ENCODE results near the gene NFIB. TPM values are rescaled to one million over a fixed set of nuclear protein-coding genes. Genes with fewer than 3 reads are reported as not detected.

Gene NFIB
- total and polyA plus RNA-seq, 2 of the 13 experiments (the other 11 are each of a cell fraction or from before 2014, with no cell fraction given), result 0.98 to 4.6 TPM

DNA sequence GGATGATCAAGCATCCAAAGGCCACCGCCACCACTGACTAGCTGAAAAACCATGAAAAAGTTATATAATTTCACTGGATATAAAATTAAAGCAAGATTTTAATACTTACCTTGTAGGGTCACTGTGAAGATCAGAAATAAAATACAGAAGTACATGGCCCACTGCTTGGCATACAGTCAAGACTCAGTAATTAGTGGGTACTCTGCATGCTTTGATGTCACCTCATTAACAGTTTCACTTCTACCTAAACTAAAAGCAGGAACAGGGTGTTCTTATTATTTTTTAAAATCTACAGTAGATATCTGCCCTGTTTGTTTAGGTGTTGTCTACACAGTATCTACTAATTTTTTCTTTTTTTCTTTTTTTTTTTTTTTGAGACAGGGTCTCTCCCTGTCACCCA, 66.4 kb downstream of the NFIB start:
- Histone ChIP-seq H3K9ac (ENCODE audit: insufficient read depth, low read depth, low read length) (no peak overlapping the region), H3K27ac (ENCODE audit: extremely low read length, insufficient read depth, low read length) (no peak overlapping the region), H3K9me3 (ENCODE audit: low read length) (no peaks in the 10 kb centered on the region), H3K36me3 (replicated peaks in 1 of 2; ENCODE audit: control insufficient read depth in 1 of 2, insufficient read depth in 2 of 2, low read length in 2 of 2) (no peaks in the 10 kb centered on the region), H2AFZ (ENCODE audit: low read length) (no peak overlapping the region), H3K4me3 (replicated peaks in 1 of 3; ENCODE audit: insufficient read depth in 1 of 3, low read depth in 2 of 3, low read length in 3 of 3) (no peak overlapping the region), H3K4me2 (ENCODE audit: low read depth, low read length) (no peak overlapping the region), H3K27me3 (ENCODE audit: control insufficient read depth in 1 of 2, insufficient read depth in 2 of 2, low read length in 2 of 2) (no peaks in the 10 kb centered on the region; a peak in 1 of 5 replicates), H3K79me2 (ENCODE audit: insufficient read depth, low read length) (no peaks in the 10 kb centered on the region), H4K20me1 (ENCODE audit: insufficient read depth, low read length) (no peaks in the 10 kb centered on the region), H3K4me1 (ENCODE audit: insufficient read depth, low read length) (peaks cover 11% of the 10 kb centered on the region)
- ChIA-PET POLR2A (no interaction called here), CTCF (ENCODE audit: low intra/inter-chr PET ratio, low total read pairs) (no interaction called here)
- no peak for FAIRE-seq
- no peak for DNase-seq (ENCODE audit: low spot score)
- ATAC-seq, result no peak
- in situ Hi-C loops (cut with HindIII; ENCODE audit: extremely low pct_ligation_motif_present, low pct_unique_long_range_greater_than_20kb) (no loop called here), intact Hi-C loops (cut with micrococcal nuclease; ENCODE audit: unreplicated experiment) (no loop called here)
- WGBS (ENCODE audit: low lambda C conversion rate), result 88% methylated on average over 1 of the region's 1 CpG
- no TSS peak for BruUV-seq (replicated peaks)
- TF ChIP-seq, protein P1, sequence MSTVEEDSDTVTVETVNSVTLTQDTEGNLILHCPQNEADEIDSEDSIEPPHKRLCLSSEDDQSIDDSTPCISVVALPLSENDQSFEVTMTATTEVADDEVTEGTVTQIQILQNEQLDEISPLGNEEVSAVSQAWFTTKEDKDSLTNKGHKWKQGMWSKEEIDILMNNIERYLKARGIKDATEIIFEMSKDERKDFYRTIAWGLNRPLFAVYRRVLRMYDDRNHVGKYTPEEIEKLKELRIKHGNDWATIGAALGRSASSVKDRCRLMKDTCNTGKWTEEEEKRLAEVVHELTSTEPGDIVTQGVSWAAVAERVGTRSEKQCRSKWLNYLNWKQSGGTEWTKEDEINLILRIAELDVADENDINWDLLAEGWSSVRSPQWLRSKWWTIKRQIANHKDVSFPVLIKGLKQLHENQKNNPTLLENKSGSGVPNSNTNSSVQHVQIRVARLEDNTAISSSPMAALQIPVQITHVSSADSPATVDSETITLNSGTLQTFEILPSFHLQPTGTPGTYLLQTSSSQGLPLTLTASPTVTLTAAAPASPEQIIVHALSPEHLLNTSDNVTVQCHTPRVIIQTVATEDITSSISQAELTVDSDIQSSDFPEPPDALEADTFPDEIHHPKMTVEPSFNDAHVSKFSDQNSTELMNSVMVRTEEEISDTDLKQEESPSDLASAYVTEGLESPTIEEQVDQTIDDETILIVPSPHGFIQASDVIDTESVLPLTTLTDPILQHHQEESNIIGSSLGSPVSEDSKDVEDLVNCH (CRISPR knock-in tag; IDR thresholded peaks at IDR 0.05), result no peak
- TF ChIP-seq, protein P2, sequence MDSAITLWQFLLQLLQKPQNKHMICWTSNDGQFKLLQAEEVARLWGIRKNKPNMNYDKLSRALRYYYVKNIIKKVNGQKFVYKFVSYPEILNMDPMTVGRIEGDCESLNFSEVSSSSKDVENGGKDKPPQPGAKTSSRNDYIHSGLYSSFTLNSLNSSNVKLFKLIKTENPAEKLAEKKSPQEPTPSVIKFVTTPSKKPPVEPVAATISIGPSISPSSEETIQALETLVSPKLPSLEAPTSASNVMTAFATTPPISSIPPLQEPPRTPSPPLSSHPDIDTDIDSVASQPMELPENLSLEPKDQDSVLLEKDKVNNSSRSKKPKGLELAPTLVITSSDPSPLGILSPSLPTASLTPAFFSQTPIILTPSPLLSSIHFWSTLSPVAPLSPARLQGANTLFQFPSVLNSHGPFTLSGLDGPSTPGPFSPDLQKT (CRISPR knock-in tag; IDR thresholded peaks at IDR 0.05; ENCODE audit: borderline replicate concordance), result no peak
- TF ChIP-seq ZNF777 (CRISPR knock-in tag; IDR thresholded peaks at IDR 0.05), result no peak
- TF ChIP-seq ZSCAN25 (CRISPR knock-in tag; IDR thresholded peaks at IDR 0.05), result no peak
- TF ChIP-seq, protein P3, sequence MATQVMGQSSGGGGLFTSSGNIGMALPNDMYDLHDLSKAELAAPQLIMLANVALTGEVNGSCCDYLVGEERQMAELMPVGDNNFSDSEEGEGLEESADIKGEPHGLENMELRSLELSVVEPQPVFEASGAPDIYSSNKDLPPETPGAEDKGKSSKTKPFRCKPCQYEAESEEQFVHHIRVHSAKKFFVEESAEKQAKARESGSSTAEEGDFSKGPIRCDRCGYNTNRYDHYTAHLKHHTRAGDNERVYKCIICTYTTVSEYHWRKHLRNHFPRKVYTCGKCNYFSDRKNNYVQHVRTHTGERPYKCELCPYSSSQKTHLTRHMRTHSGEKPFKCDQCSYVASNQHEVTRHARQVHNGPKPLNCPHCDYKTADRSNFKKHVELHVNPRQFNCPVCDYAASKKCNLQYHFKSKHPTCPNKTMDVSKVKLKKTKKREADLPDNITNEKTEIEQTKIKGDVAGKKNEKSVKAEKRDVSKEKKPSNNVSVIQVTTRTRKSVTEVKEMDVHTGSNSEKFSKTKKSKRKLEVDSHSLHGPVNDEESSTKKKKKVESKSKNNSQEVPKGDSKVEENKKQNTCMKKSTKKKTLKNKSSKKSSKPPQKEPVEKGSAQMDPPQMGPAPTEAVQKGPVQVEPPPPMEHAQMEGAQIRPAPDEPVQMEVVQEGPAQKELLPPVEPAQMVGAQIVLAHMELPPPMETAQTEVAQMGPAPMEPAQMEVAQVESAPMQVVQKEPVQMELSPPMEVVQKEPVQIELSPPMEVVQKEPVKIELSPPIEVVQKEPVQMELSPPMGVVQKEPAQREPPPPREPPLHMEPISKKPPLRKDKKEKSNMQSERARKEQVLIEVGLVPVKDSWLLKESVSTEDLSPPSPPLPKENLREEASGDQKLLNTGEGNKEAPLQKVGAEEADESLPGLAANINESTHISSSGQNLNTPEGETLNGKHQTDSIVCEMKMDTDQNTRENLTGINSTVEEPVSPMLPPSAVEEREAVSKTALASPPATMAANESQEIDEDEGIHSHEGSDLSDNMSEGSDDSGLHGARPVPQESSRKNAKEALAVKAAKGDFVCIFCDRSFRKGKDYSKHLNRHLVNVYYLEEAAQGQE (IDR thresholded peaks at IDR 0.05; ENCODE audit: borderline replicate concordance in 1 of 2, low read depth in 1 of 2, low read length in 2 of 2), result no peak
- TF ChIP-seq HNRNPLL (IDR thresholded peaks at IDR 0.05; ENCODE audit: low read depth, low read length, poor library complexity, severe bottlenecking), result no peak
- TF ChIP-seq MAZ (IDR thresholded peaks at IDR 0.05; ENCODE audit: borderline replicate concordance, low read depth, low read length), result no peak
- TF ChIP-seq MAZ (CRISPR knock-in tag; IDR thresholded peaks at IDR 0.05; ENCODE audit: low read depth), result no peak
- no peak for TF ChIP-seq ZNF33B (CRISPR knock-in tag; IDR thresholded peaks at IDR 0.05)
- TF ChIP-seq ZNF75D (CRISPR knock-in tag; IDR thresholded peaks at IDR 0.05; ENCODE audit: borderline replicate concordance), result no peak
- no peak for TF ChIP-seq ZNF160 (CRISPR knock-in tag; IDR thresholded peaks at IDR 0.05)
- TF ChIP-seq, protein P4, sequence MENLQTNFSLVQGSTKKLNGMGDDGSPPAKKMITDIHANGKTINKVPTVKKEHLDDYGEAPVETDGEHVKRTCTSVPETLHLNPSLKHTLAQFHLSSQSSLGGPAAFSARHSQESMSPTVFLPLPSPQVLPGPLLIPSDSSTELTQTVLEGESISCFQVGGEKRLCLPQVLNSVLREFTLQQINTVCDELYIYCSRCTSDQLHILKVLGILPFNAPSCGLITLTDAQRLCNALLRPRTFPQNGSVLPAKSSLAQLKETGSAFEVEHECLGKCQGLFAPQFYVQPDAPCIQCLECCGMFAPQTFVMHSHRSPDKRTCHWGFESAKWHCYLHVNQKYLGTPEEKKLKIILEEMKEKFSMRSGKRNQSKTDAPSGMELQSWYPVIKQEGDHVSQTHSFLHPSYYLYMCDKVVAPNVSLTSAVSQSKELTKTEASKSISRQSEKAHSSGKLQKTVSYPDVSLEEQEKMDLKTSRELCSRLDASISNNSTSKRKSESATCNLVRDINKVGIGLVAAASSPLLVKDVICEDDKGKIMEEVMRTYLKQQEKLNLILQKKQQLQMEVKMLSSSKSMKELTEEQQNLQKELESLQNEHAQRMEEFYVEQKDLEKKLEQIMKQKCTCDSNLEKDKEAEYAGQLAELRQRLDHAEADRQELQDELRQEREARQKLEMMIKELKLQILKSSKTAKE (CRISPR knock-in tag; IDR thresholded peaks at IDR 0.05; ENCODE audit: borderline replicate concordance), result no peak
- no peak for TF ChIP-seq ZNF660 (CRISPR knock-in tag; IDR thresholded peaks at IDR 0.05; ENCODE audit: borderline replicate concordance, low read depth)
- no peak for TF ChIP-seq PRMT3 (CRISPR knock-in tag; IDR thresholded peaks at IDR 0.05; ENCODE audit: borderline replicate concordance, low read depth)
- TF ChIP-seq SP2 (CRISPR knock-in tag; IDR thresholded peaks at IDR 0.05), result no peak
- TF ChIP-seq GFI1 (CRISPR knock-in tag; IDR thresholded peaks at IDR 0.05; ENCODE audit: borderline replicate concordance), result no peak

All from HepG2 (cell line).